ENCODE results near the gene SLC25A51. TPM values are rescaled to one million over a fixed set of nuclear protein-coding genes. Genes with fewer than 3 reads are reported as not detected.

SLC25A51 gene
- total RNA-seq, 1 experiment from 2014 or later: 23.4 TPM

DNA sequence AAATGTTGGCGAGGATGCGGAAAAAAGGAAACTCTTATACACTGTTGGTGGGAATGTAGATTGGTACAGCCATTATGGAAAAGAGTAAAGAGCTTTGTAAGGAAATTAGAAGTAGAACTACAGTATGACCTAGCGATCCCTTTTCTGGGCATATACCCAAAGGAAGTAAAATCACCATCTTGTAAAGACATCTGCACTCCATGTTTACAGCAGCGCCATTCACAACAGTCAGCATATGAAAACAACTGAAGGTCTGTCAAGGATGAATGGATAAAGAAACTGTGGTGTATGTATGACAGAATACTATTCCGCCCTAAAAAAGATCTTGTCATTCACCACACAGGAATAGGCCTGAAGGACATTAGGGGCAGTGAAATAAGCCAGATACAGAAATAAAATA lies 27.7 kb upstream of the SLC25A51 start:
- Histone ChIP-seq H3K9me3 (ENCODE audit: control insufficient read depth, insufficient read depth, low read depth, low read length) (no peaks in the 10 kb centered on the region), H3K4me1 (ENCODE audit: control insufficient read depth, insufficient read depth, low read length) (peaks cover 29% of the 10 kb centered on the region), H3K4me3 (ENCODE audit: low read depth in 2 of 2, low read length in 2 of 2) (no peak overlapping the region), H3K36me3 (ENCODE audit: control insufficient read depth, insufficient read depth, low read length) (no peaks in the 10 kb centered on the region; the same call in 1 of the 2 replicates), H3K27me3 (ENCODE audit: control insufficient read depth, insufficient read depth, low read length) (no peaks in the 10 kb centered on the region), H3K27ac (ENCODE audit: low read length) (no peak overlapping the region)
- TF ChIP-seq, protein P1, sequence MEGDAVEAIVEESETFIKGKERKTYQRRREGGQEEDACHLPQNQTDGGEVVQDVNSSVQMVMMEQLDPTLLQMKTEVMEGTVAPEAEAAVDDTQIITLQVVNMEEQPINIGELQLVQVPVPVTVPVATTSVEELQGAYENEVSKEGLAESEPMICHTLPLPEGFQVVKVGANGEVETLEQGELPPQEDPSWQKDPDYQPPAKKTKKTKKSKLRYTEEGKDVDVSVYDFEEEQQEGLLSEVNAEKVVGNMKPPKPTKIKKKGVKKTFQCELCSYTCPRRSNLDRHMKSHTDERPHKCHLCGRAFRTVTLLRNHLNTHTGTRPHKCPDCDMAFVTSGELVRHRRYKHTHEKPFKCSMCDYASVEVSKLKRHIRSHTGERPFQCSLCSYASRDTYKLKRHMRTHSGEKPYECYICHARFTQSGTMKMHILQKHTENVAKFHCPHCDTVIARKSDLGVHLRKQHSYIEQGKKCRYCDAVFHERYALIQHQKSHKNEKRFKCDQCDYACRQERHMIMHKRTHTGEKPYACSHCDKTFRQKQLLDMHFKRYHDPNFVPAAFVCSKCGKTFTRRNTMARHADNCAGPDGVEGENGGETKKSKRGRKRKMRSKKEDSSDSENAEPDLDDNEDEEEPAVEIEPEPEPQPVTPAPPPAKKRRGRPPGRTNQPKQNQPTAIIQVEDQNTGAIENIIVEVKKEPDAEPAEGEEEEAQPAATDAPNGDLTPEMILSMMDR (IDR thresholded peaks at IDR 0.05): no peak
- TF ChIP-seq, protein P2, sequence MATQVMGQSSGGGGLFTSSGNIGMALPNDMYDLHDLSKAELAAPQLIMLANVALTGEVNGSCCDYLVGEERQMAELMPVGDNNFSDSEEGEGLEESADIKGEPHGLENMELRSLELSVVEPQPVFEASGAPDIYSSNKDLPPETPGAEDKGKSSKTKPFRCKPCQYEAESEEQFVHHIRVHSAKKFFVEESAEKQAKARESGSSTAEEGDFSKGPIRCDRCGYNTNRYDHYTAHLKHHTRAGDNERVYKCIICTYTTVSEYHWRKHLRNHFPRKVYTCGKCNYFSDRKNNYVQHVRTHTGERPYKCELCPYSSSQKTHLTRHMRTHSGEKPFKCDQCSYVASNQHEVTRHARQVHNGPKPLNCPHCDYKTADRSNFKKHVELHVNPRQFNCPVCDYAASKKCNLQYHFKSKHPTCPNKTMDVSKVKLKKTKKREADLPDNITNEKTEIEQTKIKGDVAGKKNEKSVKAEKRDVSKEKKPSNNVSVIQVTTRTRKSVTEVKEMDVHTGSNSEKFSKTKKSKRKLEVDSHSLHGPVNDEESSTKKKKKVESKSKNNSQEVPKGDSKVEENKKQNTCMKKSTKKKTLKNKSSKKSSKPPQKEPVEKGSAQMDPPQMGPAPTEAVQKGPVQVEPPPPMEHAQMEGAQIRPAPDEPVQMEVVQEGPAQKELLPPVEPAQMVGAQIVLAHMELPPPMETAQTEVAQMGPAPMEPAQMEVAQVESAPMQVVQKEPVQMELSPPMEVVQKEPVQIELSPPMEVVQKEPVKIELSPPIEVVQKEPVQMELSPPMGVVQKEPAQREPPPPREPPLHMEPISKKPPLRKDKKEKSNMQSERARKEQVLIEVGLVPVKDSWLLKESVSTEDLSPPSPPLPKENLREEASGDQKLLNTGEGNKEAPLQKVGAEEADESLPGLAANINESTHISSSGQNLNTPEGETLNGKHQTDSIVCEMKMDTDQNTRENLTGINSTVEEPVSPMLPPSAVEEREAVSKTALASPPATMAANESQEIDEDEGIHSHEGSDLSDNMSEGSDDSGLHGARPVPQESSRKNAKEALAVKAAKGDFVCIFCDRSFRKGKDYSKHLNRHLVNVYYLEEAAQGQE (IDR thresholded peaks at IDR 0.05; ENCODE audit: insufficient read depth in 1 of 2, low read depth in 2 of 2, low read length in 1 of 2): no peak
- TF ChIP-seq TCF7L2 (IDR thresholded peaks at IDR 0.05; ENCODE audit: low read depth, low read length) (no peak), POLR2AphosphoS5 (IDR thresholded peaks at IDR 0.05; ENCODE audit: low read depth, low read length) (no peak), SIN3A (IDR thresholded peaks at IDR 0.05; ENCODE audit: borderline replicate concordance, insufficient read depth, low read depth, low read length) (no peak)
- ATAC-seq: no peak
- no peak for DNase-seq (ENCODE audit: low read depth, low spot score)
- CTCF ChIA-PET: no interaction called here
- intact Hi-C loops (cut with micrococcal nuclease; ENCODE audit: unreplicated experiment) (loop anchor here (10.0 kb wide), 1 partner anchor 133 kb away; the partner anchor contains the start of gene SHB), in situ Hi-C loops (cut with HindIII; ENCODE audit: low pct_unique_long_range_greater_than_20kb, low sequenced_read_pairs) (no loop called here)
- POLR2A ChIA-PET: no interaction called here
- no TSS peak for BruUV-seq (replicated peaks)

DNA sequence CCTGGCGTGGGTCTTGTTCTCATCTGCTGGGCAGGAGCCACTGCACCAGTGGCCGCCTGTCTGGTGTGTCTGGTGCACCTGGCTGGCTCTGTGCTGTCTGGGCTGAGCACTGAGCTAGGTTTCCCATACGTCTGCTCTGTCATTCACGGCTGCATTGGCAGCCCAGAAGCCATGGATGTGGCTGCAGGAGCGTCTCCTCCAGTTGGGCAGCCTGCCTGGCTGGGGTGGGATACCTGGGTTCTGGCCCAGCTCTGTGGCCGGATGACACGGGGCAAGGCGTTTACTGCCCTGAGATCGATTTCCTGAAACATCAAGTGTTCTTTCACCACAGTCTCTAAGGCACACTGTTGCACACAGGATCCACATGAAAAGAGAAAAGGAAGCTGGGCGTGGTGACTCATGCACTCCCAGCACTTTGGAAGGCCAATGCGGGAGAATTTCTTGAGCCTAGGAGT lies 25.5 kb upstream of the SLC25A51 start:
- no peak overlapping the region for H3K27ac ChIP-seq (ENCODE audit: low read length)
- in situ Hi-C loops (cut with HindIII; ENCODE audit: low pct_unique_long_range_greater_than_20kb, low sequenced_read_pairs) (no loop called here), intact Hi-C loops (cut with micrococcal nuclease; ENCODE audit: unreplicated experiment) (no loop called here)
- no peaks in the 10 kb centered on the region for H3K27me3 ChIP-seq (ENCODE audit: control insufficient read depth, insufficient read depth, low read length)
- no peaks in the 10 kb centered on the region; the same call in 1 of the 2 replicates for H3K36me3 ChIP-seq (ENCODE audit: control insufficient read depth, insufficient read depth, low read length)
- ChIA-PET CTCF (no interaction called here), POLR2A (no interaction called here)
- ATAC-seq (no peak), DNase-seq (ENCODE audit: low read depth, low spot score) (no peak)
- H3K4me3 ChIP-seq (ENCODE audit: low read depth in 2 of 2, low read length in 2 of 2): no peak overlapping the region
- TF ChIP-seq TCF7L2 (IDR thresholded peaks at IDR 0.05; ENCODE audit: low read depth, low read length) (no peak), SIN3A (IDR thresholded peaks at IDR 0.05; ENCODE audit: borderline replicate concordance, insufficient read depth, low read depth, low read length) (no peak), POLR2AphosphoS5 (IDR thresholded peaks at IDR 0.05; ENCODE audit: low read depth, low read length) (no peak)
- TF ChIP-seq, protein P1 (IDR thresholded peaks at IDR 0.05): no peak
- TF ChIP-seq, protein P2 (IDR thresholded peaks at IDR 0.05; ENCODE audit: insufficient read depth in 1 of 2, low read depth in 2 of 2, low read length in 1 of 2): no peak
- no peaks in the 10 kb centered on the region for H3K9me3 ChIP-seq (ENCODE audit: control insufficient read depth, insufficient read depth, low read depth, low read length)
- BruUV-seq (replicated peaks): no TSS peak
- peaks cover 35% of the 10 kb centered on the region for H3K4me1 ChIP-seq (ENCODE audit: control insufficient read depth, insufficient read depth, low read length)
